HepG2 (cell line): ENCODE measurements around the gene DNAJB8. TPM values are rescaled to one million over a fixed set of nuclear protein-coding genes. Genes with fewer than 3 reads are reported as not detected.

ENCODE experiments used
- ATAC-seq: fragments of 200-7000 bp; cut with Tn5 transposase; 3 replicates; pipeline ENCODE4 v1.9.1; 2020; ENCODE audit warnings: mild to moderate bottlenecking, moderate library complexity
- BruUV-seq: library from RNA; stranded (reverse); fragments of 400-500 nt; replicated peaks from 2 replicates; lab custom pipeline; 2021; lab: Mats Ljungman, UMichigan
- CTCF ChIA-PET: fragments of 300-600 bp; formaldehyde crosslinking; extraction: SDS; loops from one replicate; lab custom pipeline; 2021; ENCODE audit warnings: low total read pairs, inconsistent platforms, low intra/inter-chr PET ratio; lab: Yijun Ruan, JAX
- POLR2A ChIA-PET: fragments of 350-600 bp; sonication (Branson Sonifier 250); formaldehyde crosslinking; loops from one replicate; lab custom pipeline; 2020; ENCODE audit warnings: antibody characterized with exemption, inconsistent platforms; lab: Yijun Ruan, JAX
- DNase-seq: peaks from one replicate; pipeline ENCODE4 v3.0.0-alpha.2; 2015; ENCODE audit warnings: low spot score
- FAIRE-seq: peaks from 3 replicates; lab custom pipeline; 2011; peaks lifted over from hg19 to GRCh38; lab: Jason Lieb, UNC
- H2AFZ ChIP-seq: one replicate; pipeline ENCODE4 v1.6.1; 2011; ENCODE audit warnings: low read length, inconsistent platforms
- H3K27ac ChIP-seq: fragments of 300-600 bp; 3 replicates; pipeline ENCODE4 v1.8.0; 2011; ENCODE audit warnings: mixed run types, mild to moderate bottlenecking, mixed read lengths, low read length, inconsistent platforms; ENCODE audit not compliant: insufficient read depth; ENCODE audit errors: extremely low read length
- H3K27me3 ChIP-seq, 2 experiments: fragments of 200-600 bp in 1 of 2; 2 replicates in 1 of 2; 3 replicates in 1 of 2; pipeline versions ENCODE4 v1.6.0 to v1.8.0; 2011; ENCODE audit warnings: low read length in 2 of 2, mild to moderate bottlenecking in 2 of 2, moderate library complexity in 2 of 2, inconsistent platforms in 1 of 2; ENCODE audit not compliant: insufficient read depth in 2 of 2, control insufficient read depth in 1 of 2
- H3K36me3 ChIP-seq, 2 experiments: fragments of 200-600 bp in 1 of 2; replicated peaks in 1 of 2; 2 replicates in 1 of 2; 3 replicates in 1 of 2; pipeline versions ENCODE4 v1.5.1 to v1.8.0; 2011; ENCODE audit warnings: low read length in 2 of 2, inconsistent platforms in 1 of 2; ENCODE audit not compliant: insufficient read depth in 2 of 2, control insufficient read depth in 1 of 2
- H3K4me1 ChIP-seq: 2 replicates; pipeline ENCODE4 v1.5.1; 2012; ENCODE audit warnings: low read length, inconsistent platforms; ENCODE audit not compliant: insufficient read depth
- H3K4me2 ChIP-seq: 2 replicates; pipeline ENCODE4 v1.6.0; 2011; ENCODE audit warnings: low read depth, low read length, inconsistent platforms
- H3K4me3 ChIP-seq, 3 experiments: fragments of 200-600 bp in 1 of 3; sonication (generic), shearing (Covaris generic) in 1 of 3; replicated peaks in 1 of 3; 2 replicates each; pipeline ENCODE4 v1.5.1; 2011 to 2016; ENCODE audit warnings: low read length in 3 of 3, inconsistent platforms in 2 of 3, low read depth in 2 of 3, mild to moderate bottlenecking in 2 of 3, control low read depth in 1 of 3, mixed read lengths in 1 of 3; ENCODE audit not compliant: insufficient read depth in 1 of 3
- H3K79me2 ChIP-seq: one replicate; pipeline ENCODE4 v1.6.1; 2011; ENCODE audit warnings: low read length, inconsistent platforms; ENCODE audit not compliant: insufficient read depth
- H3K9ac ChIP-seq: 2 replicates; pipeline ENCODE4 v1.6.0; 2011; ENCODE audit warnings: mild to moderate bottlenecking, low read depth, low read length, inconsistent platforms; ENCODE audit not compliant: insufficient read depth
- H3K9me3 ChIP-seq: 2 replicates; pipeline ENCODE4 v1.5.1; 2012; ENCODE audit warnings: mild to moderate bottlenecking, low read length
- H4K20me1 ChIP-seq: 2 replicates; pipeline ENCODE4 v1.6.0; 2011; ENCODE audit warnings: inconsistent platforms, mild to moderate bottlenecking, low read length, moderate library complexity; ENCODE audit not compliant: insufficient read depth
- AKNA ChIP-seq: sonication (generic); formaldehyde crosslinking; IDR thresholded peaks from 2 replicates; pipeline ENCODE4 v1.4.0; 2020; ENCODE audit warnings: missing genetic modification reagents, borderline replicate concordance
- ATF7 ChIP-seq, 2 experiments: fragments of 450-650 bp in 1 of 2; sonication (generic) in 1 of 2; formaldehyde crosslinking in 1 of 2; IDR thresholded peaks; 2 replicates each; pipeline versions ENCODE4 v1.4.0 to v1.6.1; 2016 to 2020; ENCODE audit warnings: antibody characterized with exemption in 1 of 2, mild to moderate bottlenecking in 1 of 2, missing genetic modification reagents in 1 of 2
- MYNN ChIP-seq: sonication (generic); formaldehyde crosslinking; IDR thresholded peaks from 2 replicates; pipeline ENCODE4 v1.4.0; 2020; ENCODE audit warnings: mild to moderate bottlenecking, low read depth, missing genetic modification reagents
- TRIM22 ChIP-seq: fragments of 450-650 bp; IDR thresholded peaks from 2 replicates; pipeline ENCODE4 v1.6.1; 2017
- ZNF451 ChIP-seq: sonication (generic); formaldehyde crosslinking; IDR thresholded peaks from 2 replicates; pipeline ENCODE4 v1.5.0; 2020; ENCODE audit warnings: mild to moderate bottlenecking, missing genetic modification reagents
- ZNF574 ChIP-seq: sonication (generic); formaldehyde crosslinking; IDR thresholded peaks from 2 replicates; pipeline ENCODE4 v1.4.0; 2020; ENCODE audit warnings: missing genetic modification reagents
- WGBS: methylation state at CpG from one replicate; pipeline ENCODE4 v1.1.6; 2017; ENCODE audit warnings: low lambda C conversion rate; 5-methylcytosine and 5-hydroxymethylcytosine counted together
- in situ Hi-C: cut with HindIII; loops from 2 replicates; pipeline ENCODE4 v1.10.0; 2017; ENCODE audit warnings: low pct_unique_long_range_greater_than_20kb; ENCODE audit not compliant: extremely low pct_ligation_motif_present
- intact Hi-C: fragments of 100-400 bp; cut with micrococcal nuclease; formaldehyde crosslinking; loops from one replicate; pipeline ENCODE4 v1.10.0; 2022; ENCODE audit not compliant: unreplicated experiment
- polyA plus RNA-seq, 8 experiments: library from polyadenylated mRNA; depleted of rRNA in 3 of 8; stranded (reverse) in 7 of 8; unstranded in 1 of 8; fragments of >200 nt; fragmentation: Illumina TruSeq in 4 of 8; extraction: Trizol in 4 of 8; gene quantifications; 2 replicates each; pipeline versions ENCODE4 v1.2.1 to v1.2.3, GENCODE V29; 2011 to 2016; ENCODE audit warnings: low read depth in 4 of 8, missing spikeins in 1 of 8, mixed read lengths in 1 of 8; ENCODE audit not compliant: insufficient read depth in 1 of 8
- total RNA-seq, 5 experiments: library from RNA; depleted of rRNA; stranded (reverse); fragments of >200 nt; fragmentation: Illumina TruSeq; extraction: Trizol; gene quantifications; 2 replicates each; pipeline ENCODE4 v1.2.3, GENCODE V29; 2016; ENCODE audit warnings: low read depth in 1 of 5
- TF ChIP-seq, protein P1 (sequence below): sonication (generic); formaldehyde crosslinking; IDR thresholded peaks from 2 replicates; pipeline ENCODE4 v1.4.0; 2020; ENCODE audit warnings: mild to moderate bottlenecking, missing genetic modification reagents
- TF ChIP-seq, protein P2 (sequence below), 2 experiments: IDR thresholded peaks; 2 replicates each; pipeline ENCODE4 v1.6.1; 2011 to 2012; ENCODE audit warnings: low read length in 2 of 2, borderline replicate concordance in 1 of 2, low read depth in 1 of 2, mild to moderate bottlenecking in 1 of 2, moderate library complexity in 1 of 2

DNAJB8 gene
- total and polyA plus RNA-seq, 2 of the 13 experiments (the other 11 are each of a cell fraction or from before 2014, with no cell fraction given) = not detected

- no peak overlapping the region for H3K4me3 ChIP-seq
- ATAC-seq (no peak), FAIRE-seq (no peak), DNase-seq (no peak)
- 0 out of 2 replicates have a peak, but pooled peaks cover 7% of the 10 kb centered on the region for H3K4me1 ChIP-seq
- no peaks in the 10 kb centered on the region for H4K20me1 ChIP-seq
- no peak overlapping the region for H2AFZ ChIP-seq
- ChIA-PET CTCF (no interaction called here), POLR2A (no interaction called here)
- intact Hi-C loops (no loop called here), in situ Hi-C loops (no loop called here)
- no peak overlapping the region for H3K9ac ChIP-seq
- H3K79me2 ChIP-seq = no peaks in the 10 kb centered on the region
- WGBS = 17% methylated on average over 2 of the region's 2 CpGs
- H3K9me3 ChIP-seq = no peaks in the 10 kb centered on the region
- no peak overlapping the region for H3K4me2 ChIP-seq
- H3K27me3 ChIP-seq = peaks cover 18 to 65% of the 10 kb centered on the region in 2 experiments
- BruUV-seq = no TSS peak
- H3K36me3 ChIP-seq = no peaks in the 10 kb centered on the region
- no peak overlapping the region for H3K27ac ChIP-seq
- TF ChIP-seq TRIM22 (no peak), AKNA (CRISPR knock-in tag) (no peak), ZNF451 (CRISPR knock-in tag) (no peak), MYNN (CRISPR knock-in tag) (no peak), ATF7 (IDR thresholded peaks at IDR 0.05) (no peak), ATF7 (CRISPR knock-in tag; IDR thresholded peaks at IDR 0.05) (no peak), ZNF574 (no peak)
- TF ChIP-seq, protein P1, sequence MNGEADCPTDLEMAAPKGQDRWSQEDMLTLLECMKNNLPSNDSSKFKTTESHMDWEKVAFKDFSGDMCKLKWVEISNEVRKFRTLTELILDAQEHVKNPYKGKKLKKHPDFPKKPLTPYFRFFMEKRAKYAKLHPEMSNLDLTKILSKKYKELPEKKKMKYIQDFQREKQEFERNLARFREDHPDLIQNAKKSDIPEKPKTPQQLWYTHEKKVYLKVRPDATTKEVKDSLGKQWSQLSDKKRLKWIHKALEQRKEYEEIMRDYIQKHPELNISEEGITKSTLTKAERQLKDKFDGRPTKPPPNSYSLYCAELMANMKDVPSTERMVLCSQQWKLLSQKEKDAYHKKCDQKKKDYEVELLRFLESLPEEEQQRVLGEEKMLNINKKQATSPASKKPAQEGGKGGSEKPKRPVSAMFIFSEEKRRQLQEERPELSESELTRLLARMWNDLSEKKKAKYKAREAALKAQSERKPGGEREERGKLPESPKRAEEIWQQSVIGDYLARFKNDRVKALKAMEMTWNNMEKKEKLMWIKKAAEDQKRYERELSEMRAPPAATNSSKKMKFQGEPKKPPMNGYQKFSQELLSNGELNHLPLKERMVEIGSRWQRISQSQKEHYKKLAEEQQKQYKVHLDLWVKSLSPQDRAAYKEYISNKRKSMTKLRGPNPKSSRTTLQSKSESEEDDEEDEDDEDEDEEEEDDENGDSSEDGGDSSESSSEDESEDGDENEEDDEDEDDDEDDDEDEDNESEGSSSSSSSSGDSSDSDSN (CRISPR knock-in tag) = no peak
- TF ChIP-seq, protein P2, sequence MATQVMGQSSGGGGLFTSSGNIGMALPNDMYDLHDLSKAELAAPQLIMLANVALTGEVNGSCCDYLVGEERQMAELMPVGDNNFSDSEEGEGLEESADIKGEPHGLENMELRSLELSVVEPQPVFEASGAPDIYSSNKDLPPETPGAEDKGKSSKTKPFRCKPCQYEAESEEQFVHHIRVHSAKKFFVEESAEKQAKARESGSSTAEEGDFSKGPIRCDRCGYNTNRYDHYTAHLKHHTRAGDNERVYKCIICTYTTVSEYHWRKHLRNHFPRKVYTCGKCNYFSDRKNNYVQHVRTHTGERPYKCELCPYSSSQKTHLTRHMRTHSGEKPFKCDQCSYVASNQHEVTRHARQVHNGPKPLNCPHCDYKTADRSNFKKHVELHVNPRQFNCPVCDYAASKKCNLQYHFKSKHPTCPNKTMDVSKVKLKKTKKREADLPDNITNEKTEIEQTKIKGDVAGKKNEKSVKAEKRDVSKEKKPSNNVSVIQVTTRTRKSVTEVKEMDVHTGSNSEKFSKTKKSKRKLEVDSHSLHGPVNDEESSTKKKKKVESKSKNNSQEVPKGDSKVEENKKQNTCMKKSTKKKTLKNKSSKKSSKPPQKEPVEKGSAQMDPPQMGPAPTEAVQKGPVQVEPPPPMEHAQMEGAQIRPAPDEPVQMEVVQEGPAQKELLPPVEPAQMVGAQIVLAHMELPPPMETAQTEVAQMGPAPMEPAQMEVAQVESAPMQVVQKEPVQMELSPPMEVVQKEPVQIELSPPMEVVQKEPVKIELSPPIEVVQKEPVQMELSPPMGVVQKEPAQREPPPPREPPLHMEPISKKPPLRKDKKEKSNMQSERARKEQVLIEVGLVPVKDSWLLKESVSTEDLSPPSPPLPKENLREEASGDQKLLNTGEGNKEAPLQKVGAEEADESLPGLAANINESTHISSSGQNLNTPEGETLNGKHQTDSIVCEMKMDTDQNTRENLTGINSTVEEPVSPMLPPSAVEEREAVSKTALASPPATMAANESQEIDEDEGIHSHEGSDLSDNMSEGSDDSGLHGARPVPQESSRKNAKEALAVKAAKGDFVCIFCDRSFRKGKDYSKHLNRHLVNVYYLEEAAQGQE (IDR thresholded peaks at IDR 0.05; ENCODE audit: borderline replicate concordance in 1 of 2, low read depth in 1 of 2, low read length in 2 of 2) = no peak
Measured at GRCh38 chr3:128433837-128434165, 32.9 kb downstream of the DNAJB8 start.
